NCI-H526 treated with DMSO at 0.1 percent for 48 hours (cell line): ENCODE measurements around the gene C17orf78.
"Not testable (repeated sequence)": the region's sequence is repeated elsewhere in the genome, so short reads cannot be mapped to it uniquely, and the experiment has no call there.

Experiments used
- DNase-seq: peaks from one replicate; lab custom pipeline; 2025; lab: John Stamatoyannopoulos, UW

The C17orf78 gene

GRCh38 chr17:37375706-37376105 lies at the start of gene C17orf78:
Gene C17orf78, plus strand, starts transcription at chr17:37375985. Its CDS starts 108 bp downstream, at chr17:37376093.
- no peak for DNase-seq

GRCh38 chr17:37327341-37328090 lies 48.3 kb upstream of the C17orf78 start:
- no peak for DNase-seq

- no peak for DNase-seq
Observed at GRCh38 chr17:37338847-37339246, 36.9 kb upstream of the C17orf78 start.

GRCh38 chr17:37339321-37339720 lies 36.5 kb upstream of the C17orf78 start:
- no peak for DNase-seq

- no peak for DNase-seq
Observed at GRCh38 chr17:37340804-37341203, 35.0 kb upstream of the C17orf78 start.

- DNase-seq = no peak
Observed at GRCh38 chr17:37342589-37342988, 33.2 kb upstream of the C17orf78 start.

- DNase-seq = no peak
Observed at GRCh38 chr17:37344519-37344918, 31.3 kb upstream of the C17orf78 start.

GRCh38 chr17:37346863-37347402 lies 28.9 kb upstream of the C17orf78 start:
- DNase-seq = not testable (repeated sequence)

GRCh38 chr17:37356796-37357569 lies 18.8 kb upstream of the C17orf78 start:
- DNase-seq = peak; percentile 5

GRCh38 chr17:37358098-37358829 lies 17.5 kb upstream of the C17orf78 start:
- DNase-seq = peak; percentile 57

- DNase-seq = peak; percentile 82
Observed at GRCh38 chr17:37358830-37359681, 16.7 kb upstream of the C17orf78 start.

- DNase-seq = no peak
Observed at GRCh38 chr17:37359682-37360188, 16.1 kb upstream of the C17orf78 start.

- no peak for DNase-seq
Observed at GRCh38 chr17:37360632-37361031, 15.2 kb upstream of the C17orf78 start.

GRCh38 chr17:37361543-37361942 lies 14.2 kb upstream of the C17orf78 start:
- no peak for DNase-seq

- no peak for DNase-seq
Observed at GRCh38 chr17:37365589-37365988, 10.2 kb upstream of the C17orf78 start.

- DNase-seq = no peak
Observed at GRCh38 chr17:37368577-37368976, 7.2 kb upstream of the C17orf78 start.

GRCh38 chr17:37373530-37374159 lies 2.1 kb upstream of the C17orf78 start:
- peak; percentile 83 for DNase-seq

- no peak for DNase-seq
Observed at GRCh38 chr17:37382056-37382455, 6.3 kb downstream of the C17orf78 start.

GRCh38 chr17:37384560-37385149 lies 8.9 kb downstream of the C17orf78 start:
- no peak for DNase-seq

- no peak for DNase-seq
Observed at GRCh38 chr17:37385474-37385990, 9.7 kb downstream of the C17orf78 start.
